H1 (cell line): ENCODE data around the gene DAO. TPM values are rescaled to one million over a fixed set of nuclear protein-coding genes. Genes with fewer than 3 reads are reported as not detected.

Experiments used
- CTCF ChIA-PET: fragments of 300-600 bp; sonication (Branson Sonifier 250); formaldehyde crosslinking; loops from one replicate; lab custom pipeline; 2021; ENCODE audit not compliant: partially characterized antibody; lab: Charles Lee
- POLR2A ChIA-PET: fragments of 300-600 bp; sonication (Branson Sonifier 250); formaldehyde crosslinking; loops from one replicate; lab custom pipeline; 2021; ENCODE audit warnings: inconsistent platforms; ENCODE audit not compliant: partially characterized antibody; lab: Charles Lee
- DNase-seq, 2 experiments: peaks; one replicate each; pipeline versions ENCODE4 v3.0.0 to v3.0.0-alpha.2; 2010 to 2022; ENCODE audit warnings: low spot score in 2 of 2, low read depth in 1 of 2, mixed read lengths in 1 of 2
- FAIRE-seq: peaks from 2 replicates; lab custom pipeline; 2011; peaks lifted over from hg19 to GRCh38; lab: Jason Lieb, UNC
- H2AFZ ChIP-seq: 2 replicates; pipeline ENCODE4 v1.8.1; 2012; ENCODE audit warnings: low read length, inconsistent platforms
- H2AK5ac ChIP-seq: 2 replicates; pipeline ENCODE4 v1.6.1; 2013; ENCODE audit warnings: low read depth, low read length
- H2BK120ac ChIP-seq: replicated peaks from 2 replicates; pipeline ENCODE3; 2013; ENCODE audit warnings: low read depth, low read length, inconsistent platforms
- H2BK12ac ChIP-seq: 2 replicates; pipeline ENCODE4 v1.6.1; 2013; ENCODE audit warnings: low read depth, low read length
- H2BK15ac ChIP-seq: 2 replicates; pipeline ENCODE4 v1.6.1; 2013; ENCODE audit warnings: low read length
- H2BK20ac ChIP-seq: 2 replicates; pipeline ENCODE4 v1.6.1; 2013; ENCODE audit warnings: low read length
- H2BK5ac ChIP-seq: 2 replicates; pipeline ENCODE4 v1.6.1; 2013; ENCODE audit warnings: low read depth, low read length
- H3K14ac ChIP-seq: 2 replicates; pipeline ENCODE4 v1.6.1; 2013; ENCODE audit warnings: inconsistent platforms; ENCODE audit not compliant: insufficient read length
- H3K18ac ChIP-seq: 2 replicates; pipeline ENCODE4 v1.6.1; 2013; ENCODE audit warnings: low read length; ENCODE audit errors: extremely low read depth
- H3K23ac ChIP-seq: 2 replicates; pipeline ENCODE4 v1.6.1; 2013; ENCODE audit warnings: inconsistent platforms; ENCODE audit not compliant: insufficient read length
- H3K23me2 ChIP-seq: 2 replicates; pipeline ENCODE4 v1.6.1; 2013; ENCODE audit warnings: low read depth, low read length
- H3K27ac ChIP-seq: 2 replicates; pipeline ENCODE4 v1.6.1; 2011; ENCODE audit warnings: low read depth, low read length, inconsistent platforms
- H3K27me3 ChIP-seq, 4 experiments: replicated peaks in 1 of 4; 1 replicate in 1 of 4; 2 replicates in 3 of 4; pipeline versions ENCODE4 v1.6.1 to v1.8.1; 2011 to 2013; ENCODE audit warnings: low read length in 3 of 4, mild to moderate bottlenecking in 3 of 4, inconsistent platforms in 2 of 4, mixed read lengths in 2 of 4, moderate library complexity in 1 of 4; ENCODE audit not compliant: control insufficient read depth in 3 of 4, insufficient read depth in 3 of 4; ENCODE audit errors: extremely low read depth in 1 of 4
- H3K36me3 ChIP-seq, 4 experiments: 2 replicates each; pipeline versions ENCODE4 v1.6.1 to v1.8.1; 2011 to 2013; ENCODE audit warnings: mild to moderate bottlenecking in 4 of 4, low read length in 3 of 4, moderate library complexity in 2 of 4, control low read depth in 1 of 4, inconsistent platforms in 1 of 4; ENCODE audit not compliant: insufficient read depth in 4 of 4, control insufficient read depth in 2 of 4
- H3K4ac ChIP-seq: replicated peaks from 2 replicates; pipeline ENCODE3; 2013; ENCODE audit warnings: low read length, low read depth, mixed read lengths, inconsistent platforms; ENCODE audit not compliant: insufficient read length
- H3K4me1 ChIP-seq, 4 experiments: replicated peaks in 1 of 4; 1 replicate in 1 of 4; 2 replicates in 3 of 4; pipeline versions ENCODE4 v1.6.1 to v1.8.1; 2011 to 2013; ENCODE audit warnings: low read length in 3 of 4, inconsistent platforms in 2 of 4, mixed read lengths in 1 of 4; ENCODE audit not compliant: insufficient read depth in 4 of 4, control insufficient read depth in 3 of 4
- H3K4me2 ChIP-seq, 2 experiments: 2 replicates each; pipeline versions ENCODE4 v1.6.1 to v1.8.1; 2011 to 2013; ENCODE audit warnings: low read depth in 2 of 2, low read length in 2 of 2, control low read depth in 1 of 2, inconsistent platforms in 1 of 2, mild to moderate bottlenecking in 1 of 2; ENCODE audit not compliant: insufficient read depth in 1 of 2
- H3K4me3 ChIP-seq, 4 experiments: fragments of 200-600, 300-600 bp in 1 of 4; sonication (generic), shearing (Covaris generic), sonication (Bioruptor Twin) in 1 of 4; 2 replicates each; pipeline versions ENCODE4 v1.5.1 to v1.8.1; 2011 to 2016; ENCODE audit warnings: low read length in 4 of 4, low read depth in 3 of 4, control low read depth in 2 of 4, inconsistent platforms in 2 of 4, mild to moderate bottlenecking in 2 of 4, mixed read lengths in 1 of 4, moderate library complexity in 1 of 4; ENCODE audit not compliant: insufficient read depth in 2 of 4; ENCODE audit errors: extremely low read depth in 1 of 4
- H3K56ac ChIP-seq: replicated peaks from 2 replicates; pipeline ENCODE3; 2013; ENCODE audit warnings: low read depth, mild to moderate bottlenecking, mixed read lengths, low read length, inconsistent platforms; ENCODE audit not compliant: insufficient read length
- H3K79me1 ChIP-seq: 2 replicates; pipeline ENCODE4 v1.6.1; 2013; ENCODE audit warnings: low read depth, low read length, control low read depth
- H3K79me2 ChIP-seq, 2 experiments: 2 replicates each; pipeline versions ENCODE4 v1.6.1 to v1.8.1; 2012 to 2013; ENCODE audit warnings: low read length in 2 of 2, mild to moderate bottlenecking in 2 of 2, inconsistent platforms in 1 of 2; ENCODE audit not compliant: insufficient read depth in 2 of 2, control insufficient read depth in 1 of 2
- H3K9ac ChIP-seq, 4 experiments: replicated peaks in 1 of 4; 1 replicate in 1 of 4; 2 replicates in 3 of 4; pipeline versions ENCODE4 v1.6.1 to v1.8.1; 2011 to 2013; ENCODE audit warnings: low read depth in 3 of 4, low read length in 3 of 4, control low read depth in 2 of 4, mild to moderate bottlenecking in 2 of 4, moderate library complexity in 2 of 4, inconsistent platforms in 1 of 4; ENCODE audit errors: extremely low read depth in 1 of 4
- H3K9me3 ChIP-seq, 2 experiments: 2 replicates each; pipeline versions ENCODE4 v1.6.1 to v1.8.1; 2012 to 2013; ENCODE audit warnings: mild to moderate bottlenecking in 2 of 2, moderate library complexity in 2 of 2, control low read depth in 1 of 2, inconsistent platforms in 1 of 2, low read depth in 1 of 2, low read length in 1 of 2, mixed read lengths in 1 of 2; ENCODE audit not compliant: insufficient read depth in 2 of 2
- H4K20me1 ChIP-seq, 2 experiments: replicated peaks in 1 of 2; 2 replicates each; pipeline versions ENCODE3 to v1.8.1; 2011 to 2013; ENCODE audit warnings: inconsistent platforms in 2 of 2, low read length in 2 of 2, mild to moderate bottlenecking in 1 of 2; ENCODE audit not compliant: insufficient read depth in 2 of 2, control insufficient read depth in 1 of 2
- H4K5ac ChIP-seq: 2 replicates; pipeline ENCODE4 v1.6.1; 2013; ENCODE audit warnings: low read length, low read depth, mixed read lengths, inconsistent platforms; ENCODE audit not compliant: insufficient read length
- H4K8ac ChIP-seq: 2 replicates; pipeline ENCODE4 v1.8.0; 2013; ENCODE audit warnings: mild to moderate bottlenecking, moderate library complexity, low read length, inconsistent platforms; ENCODE audit not compliant: insufficient read depth; ENCODE audit errors: extremely low read depth
- H4K91ac ChIP-seq: replicated peaks from 2 replicates; pipeline ENCODE3; 2013; ENCODE audit warnings: low read length, mixed read lengths, inconsistent platforms; ENCODE audit not compliant: insufficient read length
- CHD2 ChIP-seq: IDR thresholded peaks from 2 replicates; pipeline ENCODE4 v1.6.1; 2012; ENCODE audit warnings: low read length, improper control_type of control experiment
- POU5F1 ChIP-seq: IDR thresholded peaks from 2 replicates; pipeline ENCODE4 v1.6.1; 2011; ENCODE audit warnings: low read depth, mild to moderate bottlenecking, low read length, moderate library complexity
- RAD21 ChIP-seq, 2 experiments: IDR thresholded peaks in 1 of 2; conservative IDR thresholded peaks in 1 of 2; 2 replicates each; pipeline ENCODE4 v1.6.1; 2011; ENCODE audit warnings: low read depth in 2 of 2, low read length in 2 of 2, improper control_type of control experiment in 1 of 2, inconsistent platforms in 1 of 2, mild to moderate bottlenecking in 1 of 2, moderate library complexity in 1 of 2
- TCF12 ChIP-seq: IDR thresholded peaks from 2 replicates; pipeline ENCODE4 v1.6.1; 2011; ENCODE audit warnings: low read depth, mild to moderate bottlenecking, low read length
- WGBS, 2 experiments: shearing (Covaris generic) in 1 of 2; methylation state at CpG; one replicate each; pipeline versions ENCODE4 v1.1.6 to v1.1.7; 2013 to 2015; ENCODE audit warnings: low lambda C conversion rate in 2 of 2, mixed read lengths in 2 of 2, inconsistent platforms in 1 of 2, low coverage in 1 of 2, missing lambda C conversion rate in 1 of 2; ENCODE audit not compliant: insufficient replicate concordance in 2 of 2, insufficient coverage in 1 of 2, insufficient read length in 1 of 2; ENCODE audit errors: extremely low coverage in 1 of 2, missing lambda C conversion rate in 1 of 2; 5-methylcytosine and 5-hydroxymethylcytosine counted together
- polyA plus RNA-seq, 7 experiments: library from polyadenylated mRNA; depleted of rRNA in 3 of 7; stranded (reverse) in 5 of 7; unstranded in 2 of 7; fragments of >200 nt in 5 of 7; fragments of 200-250 nt in 2 of 7; gene quantifications; 1 replicate in 5 of 7; 2 replicates in 1 of 7; 4 replicates in 1 of 7; pipeline versions ENCODE4 v1.2.1 to v1.2.3, GENCODE V29; 2011 to 2013; ENCODE audit warnings: missing spikeins in 2 of 7, mixed read lengths in 2 of 7
- total RNA-seq: library from RNA; stranded (reverse); fragmentation: NEBNext Ultra II Directional; extraction: Animal tissue kit (Norgen Biotek cat#: 25700); gene quantifications from 2 replicates; pipeline ENCODE4 v1.2.1, GENCODE V29; 2021

Gene DAO
- total and polyA plus RNA-seq, 2 of the 8 experiments (the other 6 are each of a cell fraction or from before 2014, with no cell fraction given): not detected

DNA sequence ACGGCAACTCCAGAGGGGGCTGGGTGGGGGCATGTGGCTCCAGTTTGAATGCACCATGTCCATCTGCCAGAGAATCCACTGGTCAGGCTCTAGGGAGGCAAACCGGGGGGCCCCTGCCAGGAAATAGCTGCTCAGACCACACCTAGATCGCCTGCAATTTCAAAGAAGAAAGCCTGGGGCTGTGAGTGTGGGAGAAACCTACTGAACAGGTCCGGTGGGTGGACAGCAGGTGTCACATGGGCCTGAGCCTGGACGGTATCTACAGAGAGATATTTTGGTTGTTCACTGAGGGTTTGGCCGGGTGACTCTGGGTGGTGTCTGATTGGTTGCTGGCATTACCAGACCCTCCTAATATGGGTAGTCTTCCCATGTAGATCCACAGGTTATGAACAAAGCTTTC lies 32.0 kb downstream of the DAO start:
- no peak overlapping the region for H3K4me2 ChIP-seq
- POLR2A ChIA-PET: no interaction called here
- no peak overlapping the region for H3K27ac ChIP-seq
- H3K9ac ChIP-seq: no peak overlapping the region
- H3K56ac ChIP-seq: no peak overlapping the region
- H4K91ac ChIP-seq: no peak overlapping the region
- H3K9me3 ChIP-seq: no peaks in the 10 kb centered on the region
- no peak overlapping the region for H4K8ac ChIP-seq
- no peak overlapping the region for H3K18ac ChIP-seq
- FAIRE-seq (no peak), DNase-seq (no peak)
- no peaks in the 10 kb centered on the region for H3K79me2 ChIP-seq
- 86% methylated on average over 6 of the region's 6 CpGs; no CpG with 5 or more reads in 1 of the 2 experiments for WGBS, 2 experiments
- H3K4ac ChIP-seq: no peak overlapping the region
- H3K14ac ChIP-seq: no peak overlapping the region
- no peaks in the 10 kb centered on the region for H3K36me3 ChIP-seq
- H2BK120ac ChIP-seq: no peak overlapping the region
- no peaks in the 10 kb centered on the region for H3K27me3 ChIP-seq
- no peak overlapping the region for H2BK5ac ChIP-seq
- H3K23me2 ChIP-seq: no peaks in the 10 kb centered on the region; the same call in 1 of the 2 replicates
- H3K79me1 ChIP-seq: no peaks in the 10 kb centered on the region
- H2BK15ac ChIP-seq: no peak overlapping the region; the same call in 1 of the 2 replicates
- H3K4me1 ChIP-seq: peaks cover 0 to 2% (median 0%) of the 10 kb centered on the region in 4 experiments; a peak in 2 of 7 replicates
- no peak overlapping the region for H2AK5ac ChIP-seq
- no peaks in the 10 kb centered on the region for H4K20me1 ChIP-seq
- TF ChIP-seq POU5F1 (no peak), CHD2 (no peak), RAD21 (IDR thresholded peaks at IDR 0.05 in 1 of 2, conservative IDR thresholded peaks at IDR 0.05 in 1 of 2; ENCODE audit: low read depth in 2 of 2, low read length in 2 of 2) (no peak), TCF12 (no peak)
- TF ChIP-seq, all 59 proteins: peak for 0
- Histone ChIP-seq H4K5ac (no peak overlapping the region), H3K4me3 (no peak overlapping the region), H3K23ac (no peak overlapping the region), H2BK20ac (no peak overlapping the region), H2BK12ac (no peak overlapping the region), H2AFZ (no peak overlapping the region)
- CTCF ChIA-PET: interaction anchor here (2.7 kb wide), 1 partner anchor 28 kb away, joined by 8 read pairs; no protein-coding TSS in a partner anchor
